PC-9 (cell line): ENCODE data around the gene SAMD8. TPM values are rescaled to one million over a fixed set of nuclear protein-coding genes. Genes with fewer than 3 reads are reported as not detected.
"Not testable (repeated sequence)": the region's sequence is repeated elsewhere in the genome, so short reads cannot be mapped to it uniquely, and the experiment has no call there.

Experiments
- BruUV-seq: library from RNA; stranded (reverse); fragments of 400-500 nt; replicated peaks from 2 replicates; lab custom pipeline; 2021; lab: Mats Ljungman, UMichigan
- CTCF ChIA-PET: fragments of 300-600 bp; sonication (Branson Sonifier 250); formaldehyde crosslinking; loops from one replicate; lab custom pipeline; 2022; ENCODE audit warnings: antibody characterized with exemption; lab: Charles Lee
- POLR2A ChIA-PET: fragments of 300-600 bp; sonication (Branson Sonifier 250); formaldehyde crosslinking; loops from one replicate; lab custom pipeline; 2022; ENCODE audit warnings: antibody characterized with exemption; ENCODE audit not compliant: unreplicated experiment; lab: Charles Lee
- DNase-seq, 2 experiments: peaks; one replicate each; pipeline versions ENCODE4 v3.0.0 to v3.0.0-alpha.2; 2015 to 2022; ENCODE audit warnings: mixed read lengths in 1 of 2
- H2AFZ ChIP-seq: fragments of 200-600 bp; sonication (generic); 2 replicates; pipeline ENCODE4 v1.8.1; 2017; ENCODE audit warnings: antibody characterized with exemption
- H3F3A ChIP-seq: fragments of 200-600 bp; sonication (generic); 2 replicates; pipeline ENCODE4 v1.8.1; 2017; ENCODE audit warnings: antibody characterized with exemption, mild to moderate bottlenecking, low read depth; ENCODE audit not compliant: insufficient read depth
- H3K27ac ChIP-seq: fragments of 200-600 bp; sonication (generic); 2 replicates; pipeline ENCODE4 v1.6.1; 2016; ENCODE audit warnings: mixed run types
- H3K27me3 ChIP-seq: fragments of 200-600 bp; sonication (generic); 2 replicates; pipeline ENCODE4 v1.6.1; 2016; ENCODE audit warnings: low read depth, mixed run types; ENCODE audit not compliant: insufficient read depth
- H3K36me3 ChIP-seq: fragments of 200-600 bp; sonication (generic); 2 replicates; pipeline ENCODE4 v1.6.1; 2016; ENCODE audit warnings: low read depth, mixed run types
- H3K4me1 ChIP-seq: fragments of 200-600 bp; sonication (generic); replicated peaks from 2 replicates; pipeline ENCODE4 v1.6.1; 2016; ENCODE audit warnings: mixed run types; ENCODE audit not compliant: insufficient read depth
- H3K4me2 ChIP-seq: fragments of 200-600 bp; sonication (generic); 2 replicates; pipeline ENCODE4 v1.6.1; 2017; ENCODE audit warnings: mixed run types
- H3K4me3 ChIP-seq: fragments of 200-600 bp; sonication (generic); 2 replicates; pipeline ENCODE4 v1.6.1; 2016; ENCODE audit warnings: mixed run types
- H3K79me2 ChIP-seq: fragments of 200-600 bp; sonication (generic); 2 replicates; pipeline ENCODE4 v1.6.1; 2017; ENCODE audit warnings: low read depth, mixed run types
- H3K9me2 ChIP-seq: fragments of 200-600 bp; sonication (generic); 2 replicates; pipeline ENCODE4 v1.8.1; 2017; ENCODE audit warnings: mild to moderate bottlenecking; ENCODE audit not compliant: insufficient read depth
- H3K9me3 ChIP-seq: fragments of 200-600 bp; sonication (generic); 2 replicates; pipeline ENCODE4 v1.8.1; 2016; ENCODE audit warnings: low read depth; ENCODE audit not compliant: insufficient read depth
- H4K20me1 ChIP-seq: fragments of 200-600 bp; sonication (generic); 2 replicates; pipeline ENCODE4 v1.8.1; 2017; ENCODE audit not compliant: insufficient read depth
- CTCF ChIP-seq: fragments of 200-600 bp; sonication (generic); conservative IDR thresholded peaks from 2 replicates; pipeline ENCODE4 v1.6.1; 2017; ENCODE audit warnings: mixed run types, antibody characterized with exemption, mild to moderate bottlenecking, moderate library complexity
- EZH2 ChIP-seq: fragments of 200-600 bp; sonication (generic); IDR thresholded peaks from 2 replicates; pipeline ENCODE4 v1.8.0; 2017; ENCODE audit warnings: antibody characterized with exemption, low read depth
- intact Hi-C: fragments of 100-400 bp; cut with micrococcal nuclease; formaldehyde crosslinking; loops from one replicate; pipeline ENCODE4 v1.10.0; 2022; ENCODE audit not compliant: unreplicated experiment
- total RNA-seq: library from RNA; stranded (reverse); gene quantifications from 2 replicates; pipeline ENCODE4 v1.2.3, GENCODE V29; 2021

The SAMD8 gene
- total RNA-seq, 1 experiment from 2014 or later = 31.1 TPM

DNA sequence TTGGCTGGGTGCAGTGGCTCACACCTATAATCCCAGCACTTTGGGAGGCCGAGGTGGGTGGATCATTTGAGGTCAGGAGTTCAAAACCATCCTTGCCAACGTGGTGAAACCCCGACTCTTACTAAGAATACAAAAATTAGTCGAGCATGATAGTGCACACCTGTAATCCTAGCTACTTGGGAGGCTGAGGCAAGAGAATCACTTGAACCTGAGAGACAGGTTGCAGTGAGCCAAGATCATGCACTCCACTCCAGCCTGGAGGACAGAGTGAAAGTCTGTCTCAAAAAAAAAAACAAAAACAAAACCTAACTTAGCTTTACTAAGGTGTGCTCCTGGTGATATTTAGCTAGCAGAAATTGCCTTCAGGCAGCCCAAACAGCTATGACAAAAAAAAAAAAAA, 74.9 kb downstream of the SAMD8 start:
- TSS peak; percentile 11 for BruUV-seq
- Histone ChIP-seq H2AFZ (no peak overlapping the region), H3K4me2 (peak overlapping the region; percentile 56; the same call in 1 of the 2 replicates), H4K20me1 (no peaks in the 10 kb centered on the region), H3K79me2 (no peaks in the 10 kb centered on the region; the same call in none of the 2 replicates), H3K27me3 (no peaks in the 10 kb centered on the region), H3K36me3 (no peaks in the 10 kb centered on the region), H3K9me3 (no peaks in the 10 kb centered on the region), H3K4me1 (peaks cover 46% of the 10 kb centered on the region), H3K27ac (peak overlapping the region; percentile 49), H3K9me2 (no peaks in the 10 kb centered on the region), H3K4me3 (no peak overlapping the region), H3F3A (peaks cover 43% of the 10 kb centered on the region)
- ChIA-PET CTCF (interaction anchor here (0.7 kb wide), 1 partner anchor 201 kb away, joined by 3 read pairs; no protein-coding TSS in a partner anchor), POLR2A (interaction anchor here (0.5 kb wide), 1 partner anchor 63 kb away, joined by 3 read pairs; no protein-coding TSS in a partner anchor)
- TF ChIP-seq CTCF (no peak), EZH2 (no peak)
- DNase-seq = no peak
- intact Hi-C loops = no loop called here

DNA sequence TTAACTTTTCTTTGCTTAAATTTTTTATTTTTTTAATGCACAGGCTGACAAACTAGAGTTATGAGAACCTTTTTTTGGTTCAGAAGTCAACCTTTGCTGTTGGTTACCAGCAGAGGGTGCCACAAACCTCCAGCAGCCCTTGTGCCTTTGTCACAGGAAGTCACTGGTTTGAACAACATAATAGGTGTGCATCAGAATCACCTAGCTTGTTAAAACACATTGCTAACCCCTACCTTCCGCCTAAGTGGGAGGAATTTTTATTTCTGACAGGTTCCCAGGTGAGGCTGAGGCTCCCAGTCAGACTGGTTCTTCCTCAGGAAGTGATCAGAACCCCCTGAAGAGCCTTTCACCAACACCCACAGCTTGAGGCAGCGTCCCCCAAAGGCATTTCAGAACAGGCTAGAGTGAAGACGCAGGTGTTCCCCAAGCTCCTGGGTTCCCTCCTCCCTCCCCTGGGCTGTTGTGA, 76.5 kb downstream of the SAMD8 start:
- DNase-seq = peak; percentile 73 to 96
- BruUV-seq = no TSS peak
- no peaks in the 10 kb centered on the region for H3K36me3 ChIP-seq
- no peaks in the 10 kb centered on the region; the same call in none of the 2 replicates for H3K79me2 ChIP-seq
- peaks cover 59% of the 10 kb centered on the region for H3F3A ChIP-seq
- H4K20me1 ChIP-seq = no peaks in the 10 kb centered on the region
- H3K9me3 ChIP-seq = no peaks in the 10 kb centered on the region
- H3K4me2 ChIP-seq = peak overlapping the region; percentile 56
- CTCF ChIA-PET = interaction anchor here (0.5 to 2.6 kb wide), 11 partner anchors 9 to 847 kb away, joined by 3 to 25 read pairs (median 5); partner anchors contain the start of genes COMTD1 and VDAC2
- POLR2A ChIA-PET = interaction anchor here (0.6 to 0.7 kb wide), 2 partner anchors 23 to 29 kb away, joined by 3 to 5 read pairs; no protein-coding TSS in a partner anchor
- no peaks in the 10 kb centered on the region for H3K9me2 ChIP-seq
- H3K4me1 ChIP-seq = peaks cover 57% of the 10 kb centered on the region
- no peak overlapping the region for H2AFZ ChIP-seq
- intact Hi-C loops = loop anchor here (1.0 to 2.0 kb wide), 5 partner anchors 22 to 207 kb away; partner anchors contain the start of gene VDAC2
- H3K4me3 ChIP-seq = no peak overlapping the region; the same call in 1 of the 2 replicates
- TF ChIP-seq EZH2 = no peak
- peak; percentile 84 for TF ChIP-seq CTCF
- H3K27me3 ChIP-seq = no peaks in the 10 kb centered on the region
- peak overlapping the region; percentile 49 for H3K27ac ChIP-seq

DNA sequence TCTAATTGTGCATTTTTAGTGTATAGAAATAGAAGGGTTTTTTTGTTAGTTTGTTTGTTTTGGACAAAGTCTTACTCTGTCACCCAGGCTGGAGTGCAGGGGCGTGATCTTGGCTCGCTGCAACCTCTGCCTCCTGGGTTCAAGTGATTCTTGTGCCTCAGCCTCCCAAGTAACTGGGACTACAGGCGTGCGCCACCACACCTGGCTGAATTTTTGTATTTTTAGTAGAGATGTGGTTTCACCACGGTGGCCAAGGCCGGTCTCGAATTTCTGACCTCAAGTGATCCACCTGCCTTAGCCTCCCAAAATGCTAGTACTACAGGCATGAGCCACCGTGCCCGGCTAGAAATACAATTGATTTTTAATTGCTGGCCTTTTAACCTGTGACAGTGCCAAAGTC, 77.1 kb downstream of the SAMD8 start:
- H3K4me2 ChIP-seq = peak overlapping the region; percentile 56
- H3K4me3 ChIP-seq, H2AFZ ChIP-seq, H3K27me3 ChIP-seq, H4K20me1 ChIP-seq, H3K9me3 ChIP-seq, BruUV-seq, H3K36me3 ChIP-seq, DNase-seq, H3K9me2 ChIP-seq, H3K79me2 ChIP-seq: not testable (repeated sequence)
- intact Hi-C loops = loop anchor here (1.0 to 2.0 kb wide), 5 partner anchors 22 to 206 kb away; partner anchors contain the start of gene VDAC2
- CTCF ChIA-PET = interaction anchor here (0.5 to 2.6 kb wide), 8 partner anchors 21 to 847 kb away, joined by 3 to 25 read pairs (median 5); partner anchors contain the start of genes COMTD1 and VDAC2
- H3F3A ChIP-seq = peaks cover 60% of the 10 kb centered on the region
- peaks cover 62% of the 10 kb centered on the region for H3K4me1 ChIP-seq
- peak overlapping the region; percentile 49 for H3K27ac ChIP-seq
- POLR2A ChIA-PET = interaction anchor here (0.6 to 0.7 kb wide), 2 partner anchors 23 to 28 kb away, joined by 3 to 5 read pairs; no protein-coding TSS in a partner anchor
